Forelimb muscle (tissue), 1 donor: ENCODE results near the gene SLC37A4. TPM values are rescaled to one million over a fixed set of nuclear protein-coding genes. Genes with fewer than 3 reads are reported as not detected.
A peak's percentile ranks its signal among the peaks of the same experiment; 100 is the strongest.
"Not testable (repeated sequence)": the region's sequence is repeated elsewhere in the genome, so short reads cannot be mapped to it uniquely, and the experiment has no call there.

Experiments
- DNase-seq: peaks from one replicate; pipeline ENCODE4 v3.0.0-alpha.2; 2013; ENCODE audit warnings: low read depth
- polyA plus RNA-seq: library from polyadenylated mRNA; unstranded; fragments of 120-200 nt; gene quantifications from one replicate; pipeline ENCODE4 v1.2.1, GENCODE V29; 2013; ENCODE audit not compliant: insufficient read length

Gene SLC37A4
- polyA plus RNA-seq = 11.7 TPM

- DNase-seq = peak; percentile 85
Measured at GRCh38 chr11:119030329-119031047, at the start of gene SLC37A4. Gene SLC37A4, minus strand, starts transcription at chr11:119030877.

DNA sequence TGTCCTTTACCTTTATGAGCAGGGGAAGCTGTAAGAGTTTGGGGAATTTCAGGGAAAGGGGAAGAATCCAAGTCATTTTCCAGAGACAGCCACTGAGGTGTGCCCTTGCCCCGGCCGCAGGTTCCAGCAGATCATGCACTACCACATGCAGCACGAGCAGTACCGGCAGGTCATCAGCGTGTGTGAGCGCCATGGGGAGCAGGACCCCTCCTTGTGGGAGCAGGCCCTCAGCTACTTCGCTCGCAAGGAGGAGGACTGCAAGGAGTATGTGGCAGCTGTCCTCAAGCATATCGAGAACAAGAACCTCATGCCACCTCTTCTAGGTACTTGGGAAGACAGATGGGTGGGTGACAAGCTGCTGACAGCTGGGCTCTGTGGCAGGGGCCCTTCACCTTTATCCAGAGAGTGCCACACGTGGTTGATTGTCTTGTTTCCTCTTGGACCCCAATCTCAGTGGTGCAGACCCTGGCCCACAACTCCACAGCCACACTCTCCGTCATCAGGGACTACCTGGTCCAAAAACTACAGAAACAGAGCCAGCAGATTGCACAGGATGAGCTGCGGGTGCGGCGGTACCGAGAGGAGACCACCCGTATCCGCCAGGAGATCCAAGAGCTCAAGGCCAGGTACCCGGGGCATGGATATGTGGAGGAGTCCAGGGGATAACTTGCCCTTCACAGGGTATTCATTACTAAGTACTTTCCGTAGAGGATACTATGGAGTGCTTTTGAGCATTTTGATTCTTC lies 48.2 kb upstream of the SLC37A4 start:
- DNase-seq = no peak

DNA sequence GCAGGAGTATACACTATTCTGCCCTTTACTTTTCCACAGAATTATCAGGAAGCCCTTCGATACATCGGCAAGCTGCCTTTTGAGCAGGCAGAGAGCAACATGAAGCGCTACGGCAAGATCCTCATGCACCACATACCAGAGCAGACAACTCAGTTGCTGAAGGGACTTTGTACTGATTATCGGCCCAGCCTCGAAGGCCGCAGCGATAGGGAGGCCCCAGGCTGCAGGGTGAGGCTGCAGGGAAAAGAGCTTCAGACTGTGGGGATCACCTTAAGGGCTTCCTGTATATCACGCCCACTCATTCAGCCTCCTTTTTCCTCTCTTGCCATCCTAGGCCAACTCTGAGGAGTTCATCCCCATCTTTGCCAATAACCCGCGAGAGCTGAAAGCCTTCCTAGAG lies 47.2 kb upstream of the SLC37A4 start:
- DNase-seq = no peak

DNA sequence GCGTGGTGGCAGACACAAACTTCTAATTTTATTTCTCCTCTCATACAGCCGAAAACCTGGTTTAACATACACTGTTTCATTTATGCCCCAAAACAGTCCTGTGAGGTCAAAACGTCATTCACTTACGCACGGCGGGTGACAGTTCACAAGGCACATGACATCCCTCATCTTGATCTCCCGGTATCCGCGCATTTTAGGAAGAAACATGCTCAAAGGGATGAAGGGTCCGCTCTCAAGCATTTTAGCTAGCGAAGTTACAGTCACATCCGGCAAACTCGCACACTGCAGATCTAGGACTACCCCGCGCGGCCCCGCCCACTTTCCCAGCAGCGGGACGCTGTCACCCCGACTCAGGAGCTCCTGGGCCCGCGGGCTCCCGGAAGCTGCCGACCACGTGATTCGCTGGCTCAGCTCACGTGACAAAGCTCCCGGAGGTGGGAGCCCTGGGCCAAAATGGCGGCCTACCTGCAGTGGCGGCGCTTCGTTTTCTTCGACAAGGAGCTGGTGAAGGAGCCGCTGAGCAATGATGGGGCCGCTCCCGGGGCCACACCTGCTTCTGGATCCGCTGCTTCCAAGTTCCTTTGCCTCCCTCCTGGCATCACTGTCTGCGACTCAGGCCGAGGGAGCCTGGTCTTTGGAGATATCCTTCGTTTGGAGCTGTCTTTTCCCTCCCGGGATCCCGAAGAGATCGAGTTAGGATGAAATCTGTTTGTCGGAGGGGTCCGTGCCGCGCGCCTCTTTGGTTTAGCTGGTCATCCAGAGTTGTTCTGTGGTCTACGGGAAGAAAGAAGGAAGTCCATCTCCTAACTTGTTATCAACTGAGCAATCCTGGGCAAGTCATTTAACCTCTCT lies 36.9 kb upstream of the SLC37A4 start, which contains the start of gene VPS11:
TSS of gene VPS11 (plus strand) at position 448 of the 852 bp plus-strand sequence. CDS start at position 454, 6 bp downstream.
- peak; percentile 84 for DNase-seq

DNA sequence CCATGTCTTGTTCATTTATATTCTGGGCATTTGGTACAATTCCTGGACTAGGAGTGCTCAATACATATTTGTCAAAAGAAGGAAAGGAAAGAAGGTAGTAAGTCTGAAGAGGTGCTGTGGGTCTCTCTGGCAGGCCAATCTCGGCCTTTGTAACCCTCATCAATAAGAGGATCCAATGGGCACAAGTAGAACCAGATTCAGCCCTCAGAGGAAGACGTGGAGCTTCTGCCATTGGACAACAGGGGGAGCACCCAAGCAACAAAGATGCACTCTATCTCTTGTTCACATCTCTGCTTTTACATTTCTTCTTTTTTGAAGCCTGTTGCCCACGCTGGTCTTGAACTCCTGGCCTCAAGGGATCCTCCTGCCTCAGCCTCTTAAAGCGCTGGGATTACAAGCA lies 34.7 kb upstream of the SLC37A4 start:
- no peak for DNase-seq

GRCh38 chr11:119062779-119063178 lies 32.1 kb upstream of the SLC37A4 start:
- no peak for DNase-seq

DNA sequence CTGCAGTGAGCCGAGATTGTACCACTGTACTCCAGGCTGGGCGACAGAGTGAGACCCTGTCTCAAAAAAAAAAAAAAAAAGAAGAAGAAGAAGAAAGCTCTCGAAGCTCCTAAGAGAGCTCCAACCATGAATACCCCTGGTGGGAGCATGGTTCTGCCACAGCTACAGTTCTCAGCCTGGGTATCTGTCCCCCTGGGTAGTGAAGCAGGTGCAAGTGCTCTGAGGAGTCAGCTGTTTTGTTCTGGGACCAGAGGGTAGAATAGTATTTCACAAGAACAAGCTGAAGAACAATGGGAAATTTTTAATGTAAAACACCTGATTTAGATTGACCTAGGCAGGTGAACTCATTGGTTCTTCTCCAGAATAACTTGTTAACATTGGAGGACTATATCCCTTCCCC lies 30.6 kb upstream of the SLC37A4 start:
- DNase-seq = no peak

DNA sequence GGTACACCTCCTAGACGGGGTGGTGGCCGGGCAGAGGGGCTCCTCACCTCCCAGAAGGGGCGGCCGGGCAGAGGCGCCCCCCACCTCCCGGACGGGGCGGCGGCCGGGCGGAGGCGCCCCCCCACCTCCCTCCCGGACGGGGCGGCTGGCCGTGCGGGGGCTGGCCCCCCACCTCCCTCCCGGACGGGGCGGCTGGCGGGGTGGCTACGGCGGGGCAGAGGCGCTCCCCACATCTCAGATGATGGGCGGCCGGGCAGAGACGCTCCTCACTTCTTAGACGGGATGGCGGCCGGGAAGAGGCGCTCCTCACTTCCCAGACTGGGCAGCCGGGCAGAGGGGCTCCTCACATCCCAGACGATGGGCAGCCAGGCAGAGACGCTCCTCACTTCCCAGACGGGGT lies 28.5 kb upstream of the SLC37A4 start:
- DNase-seq = not testable (repeated sequence)

DNA sequence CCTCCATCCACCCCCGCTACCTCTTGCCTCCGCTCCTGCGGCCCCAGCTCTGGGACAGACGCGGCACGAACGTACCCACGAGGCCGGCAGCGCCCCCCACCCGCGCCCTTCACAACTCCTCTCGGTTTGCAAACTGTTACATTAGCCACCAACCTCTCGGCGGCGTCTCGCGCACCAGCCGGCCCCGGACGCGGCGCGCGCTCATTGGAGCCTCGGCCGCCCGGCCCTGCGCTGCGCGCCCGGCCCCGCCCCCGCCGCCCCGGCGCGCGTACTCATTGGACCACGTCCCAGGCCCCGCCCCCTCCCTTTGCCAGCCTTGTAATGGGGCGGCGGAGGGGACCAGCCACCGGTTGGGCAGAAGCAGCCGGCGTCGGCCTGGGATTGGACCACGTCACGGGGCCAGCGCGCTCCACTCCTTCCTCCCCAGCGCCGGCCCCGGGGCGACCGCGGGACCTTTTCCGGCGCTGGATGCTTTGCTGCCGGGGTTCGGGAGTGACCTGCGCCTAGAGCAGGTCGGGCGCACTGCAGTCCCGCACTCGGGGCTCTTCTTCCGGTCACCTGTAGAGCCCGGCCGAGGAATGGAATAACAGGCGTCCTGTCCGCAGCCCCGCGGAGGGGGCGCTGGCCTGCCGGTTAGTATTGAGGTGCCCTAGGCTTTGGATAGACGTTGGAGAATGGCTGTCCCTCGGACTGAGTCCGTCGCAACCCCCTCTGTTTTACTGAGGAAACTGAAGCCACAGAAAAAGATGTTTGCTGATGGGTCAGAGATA lies 26.5 kb upstream of the SLC37A4 start, which contains the start of gene HYOU1:
TSS of gene HYOU1 (minus strand) at position 206 of the 770 bp plus-strand sequence. CDS start 1,045 bp downstream, outside the sequence.
- DNase-seq = peak; percentile 65

GRCh38 chr11:119056421-119056999 lies 25.8 kb upstream of the SLC37A4 start:
- DNase-seq = no peak

DNA sequence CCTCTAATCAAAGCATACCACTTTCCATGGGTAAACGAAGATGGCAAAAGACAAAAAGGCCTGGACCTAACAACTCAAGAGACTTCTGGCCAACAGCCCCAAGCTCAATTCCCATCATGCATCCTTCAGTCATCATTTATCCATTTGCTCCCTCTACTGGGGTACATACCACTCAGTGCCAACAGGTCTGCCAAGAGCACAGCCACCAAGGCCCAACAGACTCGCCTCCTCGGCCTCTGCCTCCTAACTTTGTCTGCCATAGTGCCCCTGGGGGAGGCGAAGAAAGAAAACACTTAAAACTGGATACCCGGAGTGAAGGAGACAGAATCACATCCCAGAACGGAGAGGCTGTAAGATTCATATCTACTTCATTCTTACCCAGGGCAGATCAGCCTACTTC lies 25.2 kb upstream of the SLC37A4 start:
- DNase-seq = no peak

DNA sequence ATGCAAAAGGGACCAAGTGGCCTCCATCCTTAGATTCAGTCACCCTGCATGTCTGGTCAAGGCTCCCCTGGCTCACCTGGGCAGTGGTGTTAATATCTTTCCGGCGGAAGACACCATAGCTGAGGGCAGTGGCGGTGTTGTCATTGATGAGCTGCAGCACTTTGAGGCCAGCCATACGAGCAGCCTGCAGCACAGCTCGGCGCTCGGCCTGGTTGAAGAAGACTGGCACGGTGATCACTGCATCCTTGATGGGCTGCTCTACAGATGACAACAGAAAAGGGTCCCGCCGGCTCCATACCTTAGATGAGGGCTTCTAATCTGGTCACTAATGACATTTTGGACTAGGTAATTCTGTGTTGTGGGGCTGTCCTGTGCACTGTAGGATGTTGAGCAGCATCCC lies 23.7 kb upstream of the SLC37A4 start:
- no peak for DNase-seq

DNA sequence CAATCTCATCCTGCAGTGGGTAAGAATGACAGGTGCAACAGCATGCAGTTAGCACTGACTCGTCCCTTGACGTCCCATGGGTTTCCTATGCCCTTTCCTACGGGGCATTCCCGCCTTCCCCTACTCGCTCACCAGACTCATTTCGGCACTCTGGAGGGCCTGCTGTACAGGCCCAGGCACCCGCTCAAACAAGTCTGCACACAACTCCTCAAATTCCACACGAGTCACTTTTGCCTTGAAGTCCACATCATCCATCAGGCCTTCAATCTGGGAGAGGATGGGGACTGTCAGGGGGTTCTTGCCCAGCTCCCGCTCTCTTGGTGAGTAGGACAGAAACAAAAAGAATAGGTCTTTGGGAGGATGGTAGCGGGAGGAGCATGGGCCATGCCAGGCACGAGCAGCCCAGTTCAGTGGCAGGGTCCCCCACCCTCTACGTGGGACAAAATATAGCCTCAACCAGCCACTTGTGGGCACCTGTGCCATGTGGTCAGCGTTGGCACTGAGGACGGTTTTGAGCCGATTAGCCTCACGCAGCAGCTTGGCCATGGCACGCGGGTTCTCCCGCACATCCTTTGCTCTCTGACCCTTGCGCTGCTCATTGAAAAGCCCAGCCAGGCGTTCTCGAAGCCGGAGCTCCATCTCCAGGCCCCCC lies 21.6 kb upstream of the SLC37A4 start:
- no peak for DNase-seq

- no peak for DNase-seq
Measured at GRCh38 chr11:119051440-119052162, 20.9 kb upstream of the SLC37A4 start.

DNA sequence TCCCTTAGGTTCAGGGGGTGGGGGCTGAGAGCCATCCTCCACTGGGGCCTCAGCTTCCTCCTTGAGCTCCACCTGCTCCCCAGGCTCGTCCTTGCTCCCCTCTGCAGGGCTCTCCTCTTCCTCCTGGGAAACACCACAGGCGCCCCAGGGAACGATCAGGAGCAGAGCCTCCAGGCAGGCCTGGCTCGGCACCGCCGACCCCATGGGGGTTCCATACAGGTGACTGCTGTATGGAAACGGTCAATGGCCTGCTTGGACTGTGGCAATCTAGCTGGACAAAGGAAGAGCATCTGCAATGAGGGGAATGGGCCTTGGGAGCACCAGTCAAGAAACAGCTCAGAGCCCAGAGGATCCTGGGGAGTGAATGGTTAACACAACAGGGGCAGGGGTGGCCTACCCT lies 18.4 kb upstream of the SLC37A4 start:
- no peak for DNase-seq

- no peak for DNase-seq
Measured at GRCh38 chr11:119048644-119049043, 18.0 kb upstream of the SLC37A4 start.

DNA sequence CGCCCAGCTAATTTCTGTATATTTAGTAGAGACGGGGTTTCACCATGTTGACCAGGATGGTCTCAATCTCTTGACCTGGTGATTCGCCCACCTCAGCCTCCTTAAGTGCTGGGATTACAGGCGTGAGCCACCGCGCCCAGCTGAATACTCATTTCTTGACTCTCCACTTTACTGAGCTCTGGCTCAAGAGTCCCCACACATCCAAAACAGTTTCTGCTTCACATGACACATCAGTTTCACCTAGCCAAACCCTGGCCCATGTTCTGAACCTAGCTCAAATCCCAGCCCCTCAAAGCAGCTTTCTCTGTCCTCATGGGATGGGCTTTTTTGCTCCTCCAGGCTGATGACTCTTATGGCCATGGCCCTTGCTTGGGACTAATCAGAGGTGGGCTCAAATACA lies 16.5 kb upstream of the SLC37A4 start:
- no peak for DNase-seq

GRCh38 chr11:119046489-119046888 lies 15.8 kb upstream of the SLC37A4 start:
- DNase-seq = no peak

DNA sequence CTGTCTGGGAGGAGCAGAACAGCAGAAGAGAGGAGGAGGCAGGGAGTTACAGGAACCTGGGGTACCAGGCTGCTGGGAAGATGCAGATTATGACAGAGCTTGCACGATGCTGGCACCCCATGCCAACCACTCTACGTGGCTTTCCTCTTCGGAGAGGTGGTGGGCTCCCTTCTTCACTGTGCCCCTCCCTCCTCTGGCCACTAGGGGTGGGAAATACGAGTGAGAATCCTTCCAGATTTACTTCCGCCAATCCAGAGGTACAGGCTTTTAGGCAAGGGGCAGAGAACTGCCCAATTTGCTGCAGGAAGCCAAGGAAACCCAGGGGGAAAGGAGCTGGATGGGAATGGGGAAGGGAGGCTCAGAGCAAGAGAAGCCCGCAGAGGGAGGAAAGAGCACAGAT lies 14.0 kb upstream of the SLC37A4 start:
- no peak for DNase-seq

GRCh38 chr11:119042927-119043326 lies 12.2 kb upstream of the SLC37A4 start:
- no peak for DNase-seq
